ENCODE data around the gene NKAIN2. TPM values are rescaled to one million over a fixed set of nuclear protein-coding genes. Genes with fewer than 3 reads are reported as not detected.

NKAIN2 gene
- total RNA-seq, 1 experiment from 2014 or later = 0.23 TPM

DNA sequence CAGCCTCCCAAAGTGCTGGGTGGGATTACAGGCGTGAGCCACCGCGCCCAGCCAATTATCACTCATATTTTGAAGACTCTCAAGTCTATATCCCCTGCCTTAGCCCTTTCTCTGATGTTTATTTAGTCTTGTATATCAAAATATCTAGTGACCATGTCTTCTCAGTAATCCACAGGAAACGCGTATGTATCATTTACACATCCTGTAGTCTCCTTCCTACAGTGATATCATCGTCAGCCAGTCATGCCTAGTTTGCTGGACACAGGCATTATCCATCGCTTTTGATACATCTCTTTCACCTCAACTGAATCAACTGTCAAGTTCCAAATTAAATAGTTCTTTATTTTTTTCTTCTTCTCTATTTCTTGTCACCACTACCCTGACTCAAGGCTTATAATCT, 223.7 kb downstream of the NKAIN2 start:
- DNase-seq (ENCODE audit: low spot score) = no peak

DNA sequence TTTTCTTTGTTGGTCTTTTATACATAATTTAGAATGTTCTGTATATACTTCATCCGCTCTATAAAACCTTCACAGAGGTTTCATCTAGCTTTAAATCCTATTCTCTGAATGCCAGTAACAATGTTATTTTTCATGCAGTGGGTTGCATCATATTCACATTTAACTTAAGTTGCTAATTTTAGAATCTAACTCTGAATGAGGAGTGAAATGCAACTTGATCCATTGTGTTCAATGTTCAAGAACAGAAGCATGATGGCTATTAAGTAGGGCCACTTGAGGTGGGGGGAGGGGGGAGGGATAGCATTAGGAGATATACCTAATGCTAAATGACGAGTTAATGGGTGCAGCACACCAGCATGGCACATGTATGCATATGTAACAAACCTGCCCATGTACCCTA, 224.5 kb downstream of the NKAIN2 start:
- no peak for DNase-seq (ENCODE audit: low spot score)

DNA sequence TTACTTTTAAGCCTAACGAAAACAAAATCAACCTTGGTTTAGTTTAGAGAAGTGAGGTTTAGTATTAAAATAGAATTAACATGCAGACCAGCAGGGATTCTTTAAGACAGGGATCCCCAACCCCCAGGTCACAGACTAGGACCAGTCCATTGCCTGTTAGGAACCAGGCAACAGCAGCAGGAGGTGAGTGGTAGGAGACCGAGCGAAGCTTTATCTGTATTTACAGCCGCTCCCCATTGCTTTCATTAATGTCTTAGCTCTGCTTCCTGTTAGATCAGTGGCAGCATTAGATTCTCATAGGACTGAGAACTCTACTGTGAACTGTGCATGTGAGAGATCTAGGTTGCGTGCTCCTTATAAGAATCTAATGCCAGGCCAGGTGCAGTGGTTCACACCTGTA, 225.9 kb downstream of the NKAIN2 start:
- DNase-seq (ENCODE audit: low spot score) = no peak

DNA sequence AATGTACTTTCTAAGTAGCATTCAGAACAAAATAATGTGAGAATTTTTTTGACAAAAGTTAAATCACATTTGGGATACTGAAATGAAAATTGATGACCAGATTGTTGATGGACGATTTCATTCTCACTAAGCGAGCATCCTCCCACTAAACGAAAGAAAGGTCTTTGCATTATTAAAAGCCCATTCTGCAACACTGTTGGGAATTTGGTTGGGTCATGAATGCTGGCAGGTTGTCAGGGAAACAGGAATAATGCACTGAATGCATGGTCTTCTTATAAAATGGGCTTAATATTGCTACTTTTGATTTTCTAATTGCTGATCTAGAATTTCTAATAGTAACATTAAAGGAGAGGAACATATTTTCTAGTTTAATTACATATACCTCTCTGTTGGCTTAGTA, 229.8 kb downstream of the NKAIN2 start:
- no peak for DNase-seq (ENCODE audit: low spot score)

DNA sequence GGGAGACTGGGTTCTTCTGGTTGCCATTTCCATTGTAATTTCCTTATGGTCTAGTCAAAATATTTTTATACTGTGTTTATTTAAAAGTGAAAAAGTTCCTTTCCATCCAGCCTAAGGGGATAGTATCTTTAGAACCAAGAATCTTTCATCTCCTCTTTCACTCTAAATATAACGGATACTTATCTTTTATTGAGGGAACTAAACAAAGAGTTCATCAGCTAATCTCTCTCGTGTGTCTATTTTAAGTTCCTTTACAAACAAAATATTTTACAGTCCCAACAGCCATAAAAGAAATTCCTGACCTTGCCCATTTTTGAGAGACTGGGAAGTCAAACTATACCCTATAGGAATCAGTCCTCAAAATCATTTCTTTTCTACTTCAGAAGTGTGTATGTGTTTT, 232.7 kb downstream of the NKAIN2 start:
- DNase-seq (ENCODE audit: low spot score) = no peak

DNA sequence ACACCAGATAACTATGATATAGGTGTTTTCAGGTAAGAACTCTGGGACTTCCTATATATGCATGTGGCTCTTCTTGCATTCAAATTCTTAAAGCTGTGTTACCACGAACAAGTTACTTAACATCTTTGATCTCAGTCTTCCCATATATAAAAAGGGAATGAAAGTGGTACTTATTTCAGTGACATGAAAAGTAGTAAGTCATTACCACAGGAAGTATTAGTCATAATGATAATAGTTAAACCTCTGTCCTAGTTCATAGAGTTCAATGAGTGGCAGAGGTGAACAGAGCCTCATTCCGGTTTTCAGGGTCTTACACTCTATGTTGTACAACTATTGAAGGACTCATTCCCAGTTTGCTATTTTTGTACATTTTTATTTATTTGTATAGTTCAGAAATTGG, 237.0 kb downstream of the NKAIN2 start:
- no peak for DNase-seq (ENCODE audit: low spot score)

DNA sequence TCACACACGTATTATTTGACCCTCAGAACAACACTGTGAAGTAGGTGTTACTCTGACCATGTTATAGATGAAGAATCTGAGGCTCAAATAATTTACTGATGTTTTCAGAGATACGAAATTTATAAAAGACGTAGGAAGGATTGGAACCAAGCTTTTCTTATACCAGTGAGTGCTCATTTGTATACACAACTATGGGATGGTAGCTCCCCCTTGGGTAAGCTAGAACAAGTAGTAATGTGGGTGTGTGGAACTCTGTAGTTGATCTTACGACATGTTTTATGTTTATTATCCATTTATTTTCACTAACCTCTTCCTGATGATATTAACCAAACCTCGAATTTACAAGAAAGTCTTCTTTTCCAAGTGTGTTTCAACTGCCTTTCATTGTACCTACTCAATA, 248.5 kb downstream of the NKAIN2 start:
- no peak for DNase-seq (ENCODE audit: low spot score)

DNA sequence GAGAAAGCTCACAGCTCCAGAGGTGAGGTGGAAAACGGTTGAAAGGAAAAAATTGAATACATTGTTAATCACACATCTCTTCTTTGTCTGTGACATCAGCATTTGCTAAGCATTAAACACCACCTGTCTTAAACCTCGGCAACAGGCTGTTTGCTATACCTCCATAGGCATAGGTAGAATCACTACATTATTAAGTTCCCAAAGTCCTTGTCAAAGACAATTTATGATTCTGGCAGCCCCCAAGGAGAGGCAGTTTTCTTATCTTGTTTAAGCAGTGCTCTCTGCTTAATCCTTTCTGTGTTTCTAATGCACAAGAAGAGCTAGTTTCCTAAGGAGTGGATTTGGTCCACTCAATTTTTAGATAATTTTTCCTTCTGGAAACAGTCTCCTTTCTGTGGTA, 249.7 kb downstream of the NKAIN2 start:
- DNase-seq (ENCODE audit: low spot score) = no peak

DNA sequence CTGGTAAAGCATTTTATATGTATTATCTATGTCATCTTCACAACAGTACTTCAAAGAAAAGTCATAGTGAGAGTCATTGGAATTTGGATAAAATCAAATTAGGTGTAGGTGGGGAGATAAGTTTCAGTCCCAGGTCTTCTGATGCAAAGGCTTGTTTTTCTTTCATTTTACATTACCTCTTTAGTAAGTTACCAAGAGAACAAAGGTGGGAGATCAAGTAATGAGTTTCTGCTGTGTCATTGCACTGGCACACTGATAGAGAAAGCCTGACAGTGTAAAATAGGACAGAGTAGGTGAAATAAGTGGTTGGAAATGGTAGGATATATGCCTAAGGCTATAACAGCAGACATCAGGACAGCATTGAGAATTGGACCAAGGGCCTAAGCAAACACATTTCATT, 250.4 kb downstream of the NKAIN2 start:
- no peak for DNase-seq (ENCODE audit: low spot score)

DNA sequence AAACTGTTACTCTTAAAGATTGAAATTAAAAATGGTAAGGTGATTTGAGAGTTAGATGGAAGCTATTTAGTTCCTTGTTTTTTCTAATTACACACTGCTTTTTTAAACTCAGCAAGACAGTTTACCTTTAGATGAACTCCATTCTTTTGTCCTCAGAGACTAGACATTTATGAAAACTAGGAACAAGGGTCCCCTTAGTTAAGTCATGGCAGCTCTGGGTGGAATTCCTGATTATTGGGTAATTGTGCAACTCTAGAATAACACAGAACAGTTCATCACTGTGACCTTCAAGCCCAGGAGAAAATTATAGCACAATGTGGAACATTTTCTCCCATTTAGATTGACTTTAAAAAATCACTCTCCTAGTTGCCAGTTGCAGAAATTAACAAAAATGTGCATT, 251.7 kb downstream of the NKAIN2 start:
- DNase-seq (ENCODE audit: low spot score) = no peak

DNA sequence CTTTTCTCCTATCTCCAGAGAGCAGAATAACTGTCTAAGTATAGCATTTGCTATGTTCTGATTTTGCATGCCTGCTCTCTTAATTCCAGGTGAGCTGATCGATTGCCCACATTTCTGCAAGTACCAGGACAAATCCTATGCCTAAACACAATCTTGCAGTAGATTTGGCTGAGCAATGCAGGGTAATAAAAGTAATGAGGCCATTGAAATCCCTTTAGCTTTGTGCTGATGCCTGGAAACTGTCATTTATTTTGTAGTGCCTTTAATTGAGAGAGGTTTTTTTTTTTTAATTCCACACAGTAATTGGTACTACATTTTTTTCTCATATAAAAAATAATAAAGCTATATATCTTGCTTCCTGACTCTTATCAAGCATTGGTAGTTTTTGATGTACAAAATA, 252.3 kb downstream of the NKAIN2 start:
- no peak for DNase-seq (ENCODE audit: low spot score)

DNA sequence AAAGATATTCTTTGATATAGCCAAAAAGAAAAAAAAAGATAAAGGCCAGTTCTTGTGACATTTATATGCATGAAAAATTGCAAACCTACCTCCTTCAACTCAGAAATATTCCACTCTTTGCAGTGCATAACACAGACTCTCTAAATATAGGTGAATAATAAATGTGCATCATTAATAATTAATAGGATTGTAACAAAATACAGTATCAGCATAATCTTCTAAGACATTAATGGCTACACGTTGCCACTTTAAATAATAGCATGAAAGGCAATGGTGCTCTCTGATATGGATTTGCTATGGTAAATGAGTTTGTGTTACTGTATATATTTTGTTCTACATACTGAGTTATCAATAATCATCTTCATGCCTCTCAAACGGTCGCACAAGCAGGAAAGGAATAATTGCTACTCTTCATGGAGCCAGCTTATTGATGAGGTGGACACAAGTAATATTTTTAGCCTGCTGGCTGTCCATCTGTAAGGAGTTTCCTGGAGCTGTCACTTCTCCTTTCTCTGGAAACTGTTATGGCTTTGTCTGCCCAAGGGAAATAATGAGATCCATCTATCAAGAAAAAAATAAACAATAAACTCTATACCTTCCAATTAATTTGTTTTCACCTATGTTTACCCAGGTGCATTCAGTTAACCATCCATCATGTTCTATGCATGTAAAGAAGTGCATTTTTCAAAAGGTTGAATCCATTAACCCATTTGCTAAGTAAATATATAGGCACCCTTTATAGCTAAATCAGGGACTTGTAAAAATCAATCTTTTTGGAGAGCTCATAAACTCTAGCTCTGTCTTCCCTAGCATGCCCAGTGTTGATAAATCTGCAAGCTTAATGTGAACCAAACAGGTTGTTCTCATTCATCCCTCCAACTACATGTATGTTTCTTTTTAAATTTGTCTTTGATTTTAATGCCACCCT, 253.0 kb downstream of the NKAIN2 start:
- no peak for DNase-seq (ENCODE audit: low spot score)

DNA sequence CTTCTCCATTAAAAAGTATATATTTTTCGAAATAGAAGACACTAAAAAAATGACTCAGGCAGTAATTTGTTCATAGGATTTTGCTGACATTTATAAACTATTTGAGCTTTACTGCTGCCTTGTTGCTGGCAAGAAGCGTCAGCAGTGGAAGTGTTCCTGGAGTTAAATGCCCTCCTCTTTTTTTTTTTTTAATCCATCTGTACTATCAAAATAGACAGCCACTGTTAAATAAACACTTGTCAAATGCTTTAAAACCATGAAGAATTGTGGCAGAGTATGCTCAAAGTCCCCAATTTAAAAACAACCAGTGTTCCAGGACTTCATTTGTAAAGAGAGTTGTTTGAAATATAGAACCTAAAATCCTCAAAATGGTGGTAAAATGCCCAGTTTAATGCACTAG, 253.8 kb downstream of the NKAIN2 start:
- DNase-seq (ENCODE audit: low spot score) = no peak

DNA sequence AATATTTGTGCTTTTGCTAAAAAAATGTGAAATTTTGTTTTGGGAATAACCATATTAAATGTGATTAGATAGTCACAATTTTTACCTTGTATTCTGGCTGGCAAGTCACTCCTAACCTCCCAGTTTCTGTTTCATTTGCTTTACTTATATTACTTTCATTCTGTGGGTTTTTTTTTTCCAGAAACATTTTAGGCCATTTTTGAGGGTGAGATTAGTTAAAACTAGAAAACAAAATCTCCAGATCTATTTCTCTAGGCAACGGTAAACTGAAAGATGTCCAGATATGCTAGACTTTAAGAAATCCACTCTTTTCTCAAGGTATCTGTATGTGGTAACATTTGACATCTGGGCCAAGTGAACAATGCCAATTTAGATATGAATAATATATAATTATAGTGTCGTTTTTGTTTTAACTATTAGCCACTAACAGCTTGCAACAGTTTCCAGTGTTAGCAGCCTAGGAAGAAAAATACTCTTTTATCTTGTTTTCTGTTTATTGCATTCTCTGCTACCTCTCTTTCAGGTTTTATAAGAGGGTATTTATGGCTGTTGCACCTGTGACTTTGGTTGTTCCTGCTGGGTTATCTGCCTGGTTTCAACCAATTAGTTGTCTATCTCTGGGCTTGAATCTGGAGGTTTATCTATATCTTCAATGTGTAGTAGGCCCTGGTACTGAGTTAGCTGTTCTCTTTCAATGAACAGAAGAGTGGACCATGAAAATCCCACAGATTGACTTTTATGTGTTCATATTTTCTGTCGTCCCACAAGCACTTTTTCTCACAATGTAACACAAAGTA, 260.9 kb downstream of the NKAIN2 start:
- no peak for DNase-seq (ENCODE audit: low spot score)

DNA sequence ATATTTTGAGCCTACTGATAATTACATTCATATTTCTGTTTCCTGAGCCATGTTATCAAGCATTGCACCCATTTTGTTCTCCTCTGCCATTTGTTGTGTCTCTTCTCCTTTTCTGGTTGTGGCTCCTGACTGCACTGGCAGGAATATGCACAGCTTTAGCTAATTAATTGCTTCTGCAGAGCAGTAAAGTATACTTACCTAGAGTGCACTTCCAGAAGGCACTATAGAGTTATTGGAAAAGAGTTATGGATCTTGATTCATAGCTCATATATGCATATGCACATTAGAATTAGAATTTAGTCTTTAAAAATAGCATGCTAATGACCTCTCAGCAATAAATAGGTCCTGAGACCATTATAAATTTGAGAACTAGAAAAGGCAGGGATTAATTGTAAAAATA, 262.6 kb downstream of the NKAIN2 start:
- no peak for DNase-seq (ENCODE audit: low spot score)

DNA sequence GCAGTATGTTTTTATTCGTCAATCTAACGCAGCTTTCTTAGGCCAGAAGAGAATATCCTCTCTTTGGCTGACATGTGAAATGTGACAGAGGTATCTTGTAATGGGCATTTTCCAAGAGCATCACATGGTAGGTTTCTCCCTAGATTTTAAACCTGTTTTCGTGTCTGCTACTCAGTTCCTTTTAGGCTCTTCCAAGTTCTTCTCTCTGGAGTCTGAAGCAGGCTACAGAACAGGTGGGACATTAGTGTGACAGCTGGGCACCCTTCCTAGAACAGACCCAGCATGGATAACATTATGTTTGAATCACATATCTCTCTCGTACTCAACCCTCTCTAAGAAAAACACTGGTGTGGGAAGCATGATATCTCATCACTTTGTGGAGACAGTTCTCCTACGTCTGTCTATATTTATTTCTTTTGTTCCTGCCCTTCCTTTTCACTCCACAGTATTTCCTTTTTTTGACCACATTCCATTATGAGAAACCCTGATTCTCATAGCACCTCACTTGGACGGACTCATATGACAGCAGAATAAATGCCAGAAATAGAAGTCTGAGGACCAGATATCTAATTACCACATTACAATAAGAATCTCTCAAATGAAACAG, 263.4 kb downstream of the NKAIN2 start:
- DNase-seq (ENCODE audit: low spot score) = no peak

DNA sequence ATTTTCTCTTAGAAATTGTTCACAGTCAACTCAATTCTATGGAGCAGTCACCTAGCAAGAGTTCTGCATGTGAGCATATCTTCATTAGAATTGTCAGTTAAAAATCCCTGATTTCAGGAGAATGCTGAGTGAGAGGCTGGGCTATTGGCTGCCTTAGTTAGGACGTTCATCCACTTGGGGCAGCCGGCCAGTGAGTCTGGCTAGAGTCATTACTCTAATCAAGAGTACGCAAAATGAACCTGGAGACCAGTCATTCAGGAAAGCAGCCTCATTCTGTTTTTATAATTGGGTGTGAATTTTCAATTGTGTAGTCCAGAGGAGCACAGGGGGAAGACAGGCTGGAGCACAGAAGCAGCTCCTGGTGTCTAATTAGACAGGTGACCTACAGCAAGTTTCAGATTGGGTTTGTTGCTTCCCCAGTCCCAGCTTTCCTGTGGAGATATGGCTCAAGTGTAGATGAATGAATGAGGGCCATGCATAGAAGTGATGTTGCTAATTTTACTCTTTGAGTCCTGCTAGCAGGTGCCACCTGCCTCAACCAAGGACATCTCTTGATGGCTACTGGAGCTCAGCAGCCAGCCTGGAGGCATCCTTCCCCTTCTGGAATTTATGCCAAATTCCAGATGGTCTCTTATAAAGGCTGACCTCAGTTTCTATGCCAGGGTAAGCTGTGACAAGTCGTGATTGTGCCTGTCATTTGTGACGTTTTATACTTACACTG, 265.7 kb downstream of the NKAIN2 start:
- no peak for DNase-seq (ENCODE audit: low spot score)

DNA sequence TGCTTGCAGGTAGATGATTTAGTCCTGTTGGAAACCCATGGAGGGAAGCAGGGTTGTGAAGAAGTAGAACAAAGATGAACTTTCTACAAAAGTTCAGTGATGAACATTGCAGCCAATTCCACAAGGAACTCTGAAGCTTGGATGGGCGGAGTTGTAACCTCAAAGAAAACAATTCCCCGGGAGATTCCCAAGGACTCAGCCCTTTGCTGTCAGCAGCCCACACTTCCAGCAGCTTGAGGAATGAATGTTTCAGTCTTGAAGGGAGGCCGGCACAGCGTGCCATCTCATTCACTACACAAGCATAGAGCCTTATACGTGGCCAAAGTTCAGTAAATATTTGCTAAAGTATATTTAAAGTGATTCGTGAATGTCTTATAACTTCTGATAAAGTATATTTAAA, 269.4 kb downstream of the NKAIN2 start:
- no peak for DNase-seq (ENCODE audit: low spot score)

DNA sequence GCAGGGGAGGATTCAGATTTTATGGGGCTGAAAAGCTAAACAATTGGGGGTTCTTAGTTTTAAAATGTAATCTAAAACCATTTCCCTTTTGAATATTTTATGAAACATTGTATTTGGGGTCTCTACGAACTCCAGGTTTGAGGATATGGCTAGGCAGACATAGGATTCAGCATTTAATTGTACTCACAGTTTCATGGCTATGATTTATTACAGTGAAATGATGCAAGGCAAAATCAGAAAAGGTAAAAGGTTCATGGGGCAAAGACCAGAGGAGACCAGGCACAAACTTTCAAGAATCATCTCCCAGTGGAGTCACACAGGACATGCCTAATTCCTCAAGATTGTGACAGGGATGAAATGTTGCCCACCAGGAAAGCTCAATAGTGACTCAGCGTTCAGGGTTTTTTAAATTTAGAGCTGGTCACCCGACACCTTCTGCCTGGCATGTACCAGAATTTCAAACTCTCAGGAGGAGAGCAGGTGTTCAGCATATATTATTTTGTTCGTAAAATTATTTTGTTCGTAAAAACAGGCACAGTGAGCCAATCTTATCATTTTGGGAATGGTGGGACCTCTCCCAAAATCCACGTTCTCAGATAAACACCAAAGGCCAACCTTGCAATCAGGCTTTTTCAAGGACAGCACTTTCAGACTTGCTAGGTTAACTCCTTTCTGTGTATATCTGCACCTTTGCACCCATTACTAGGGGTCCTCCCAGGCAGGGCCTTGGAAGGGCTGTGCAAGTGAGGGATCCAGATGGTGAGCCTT, 270.3 kb downstream of the NKAIN2 start:
- no peak for DNase-seq (ENCODE audit: low spot score)

DNA sequence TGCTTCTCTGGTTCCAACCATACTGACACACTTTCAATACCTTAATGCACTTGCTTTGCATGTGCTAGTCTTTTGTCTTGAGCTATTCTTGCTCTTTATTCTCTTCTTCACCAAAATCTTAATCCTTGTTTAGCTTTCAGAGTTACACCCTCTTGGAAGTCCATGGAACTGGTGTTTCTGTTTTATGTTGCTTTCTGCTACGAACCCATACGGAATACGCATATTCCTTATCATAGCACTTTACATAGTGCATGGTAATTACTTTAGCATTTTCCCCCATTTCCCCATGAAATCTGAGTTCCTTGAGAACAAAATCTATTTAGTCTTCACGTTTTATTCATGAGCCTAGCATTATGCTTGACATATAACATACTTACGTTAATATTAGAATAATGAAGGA, 270.9 kb downstream of the NKAIN2 start:
- DNase-seq (ENCODE audit: low spot score) = no peak

DNA sequence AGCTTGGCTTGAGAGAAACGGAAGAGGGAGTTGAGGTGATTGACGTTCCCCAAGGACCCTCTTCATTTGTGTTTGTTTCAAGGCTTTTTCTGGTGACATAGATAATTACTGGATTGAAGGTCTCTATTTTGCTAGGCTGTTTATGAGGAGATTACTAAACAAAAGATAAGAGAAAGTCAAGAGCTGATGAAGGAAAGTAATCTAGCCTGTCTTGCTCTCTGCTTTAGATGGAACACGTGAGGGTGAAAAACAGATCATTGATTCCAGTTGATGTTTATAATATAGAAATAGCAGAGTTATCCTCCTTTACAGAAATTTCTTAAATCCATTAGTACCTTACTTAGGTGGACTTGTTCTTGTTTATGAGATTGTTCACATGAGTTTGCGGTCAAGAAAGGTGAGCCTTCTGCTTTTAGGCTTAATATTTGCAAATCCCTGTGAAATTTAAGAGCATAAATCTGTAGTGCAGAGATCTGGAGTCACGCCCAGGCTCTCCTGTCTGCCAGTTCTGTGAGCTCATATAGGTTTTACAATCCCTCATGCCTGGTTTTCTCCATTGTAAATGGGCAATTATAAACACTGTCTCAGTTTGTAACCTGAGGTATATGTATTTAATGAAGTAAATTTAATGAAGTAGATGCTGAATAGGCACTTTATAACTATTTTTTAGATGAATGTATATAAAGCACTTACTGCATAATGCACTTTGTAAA, 272.8 kb downstream of the NKAIN2 start:
- no peak for DNase-seq (ENCODE audit: low spot score)
